K562 (cell line): Measurements from ENCODE around the gene YPEL3. TPM values are rescaled to one million over a fixed set of nuclear protein-coding genes. Genes with fewer than 3 reads are reported as not detected.

Experiments used
- BHLHE40 ChIP-seq: IDR thresholded peaks from 2 replicates; pipeline ENCODE4 v1.6.1; 2011; ENCODE audit warnings: low read length, improper control_type of control experiment
- SETDB1 ChIP-seq: IDR thresholded peaks from one replicate; pipeline ENCODE4 v1.6.1; 2012; ENCODE audit warnings: low read length, control low read depth, inconsistent platforms
- polyA plus RNA-seq, 8 experiments: library from polyadenylated mRNA; depleted of rRNA in 4 of 8; stranded (reverse) in 5 of 8; unstranded in 3 of 8; fragments of >200 nt; fragmentation: Nextera tagmentation in 2 of 8; fragmentation: Illumina TruSeq in 1 of 8; extraction: Ambion mirVana in 2 of 8; extraction: Trizol in 1 of 8; gene quantifications; 2 replicates each; pipeline versions ENCODE4 v1.2.1 to v1.2.3, GENCODE V29; 2011 to 2014; ENCODE audit warnings: inconsistent platforms in 1 of 8, missing spikeins in 1 of 8
- total RNA-seq, 7 experiments: library from RNA; depleted of rRNA in 6 of 7; stranded (reverse); fragments of >200 nt in 6 of 7; fragmentation: Illumina TruSeq in 2 of 7; extraction: Trizol in 2 of 7; gene quantifications; 2 replicates each; pipeline versions ENCODE4 v1.2.1 to v1.2.3, GENCODE V29; 2011 to 2021; ENCODE audit warnings: low replicate concordance in 1 of 7
- TF ChIP-seq, protein P1 (sequence below), 3 experiments: fragments of 200-800 bp in 1 of 3; sonication (Bioruptor generic) in 1 of 3; sonication (generic) in 1 of 3; formaldehyde crosslinking in 1 of 3; IDR thresholded peaks; 2 replicates each; pipeline versions ENCODE4 v1.6.1 to v1.8.0; 2016 to 2022; ENCODE audit warnings: mild to moderate bottlenecking in 2 of 3, missing compliant biosample characterization in 2 of 3, missing genetic modification characterization in 2 of 3, missing genetic modification reagents in 1 of 3
- TF ChIP-seq, protein P2 (sequence below): fragments of 250-450 bp; sonication (Bioruptor Pico); IDR thresholded peaks from 2 replicates; pipeline ENCODE4 v1.4.0; 2020; ENCODE audit warnings: mild to moderate bottlenecking, moderate library complexity, borderline replicate concordance

Gene YPEL3
- total and polyA plus RNA-seq, 9 of the 15 experiments (the other 6 are each of a cell fraction or from before 2014, with no cell fraction given), result 0.41 to 15.0 (median 2.9) TPM

DNA sequence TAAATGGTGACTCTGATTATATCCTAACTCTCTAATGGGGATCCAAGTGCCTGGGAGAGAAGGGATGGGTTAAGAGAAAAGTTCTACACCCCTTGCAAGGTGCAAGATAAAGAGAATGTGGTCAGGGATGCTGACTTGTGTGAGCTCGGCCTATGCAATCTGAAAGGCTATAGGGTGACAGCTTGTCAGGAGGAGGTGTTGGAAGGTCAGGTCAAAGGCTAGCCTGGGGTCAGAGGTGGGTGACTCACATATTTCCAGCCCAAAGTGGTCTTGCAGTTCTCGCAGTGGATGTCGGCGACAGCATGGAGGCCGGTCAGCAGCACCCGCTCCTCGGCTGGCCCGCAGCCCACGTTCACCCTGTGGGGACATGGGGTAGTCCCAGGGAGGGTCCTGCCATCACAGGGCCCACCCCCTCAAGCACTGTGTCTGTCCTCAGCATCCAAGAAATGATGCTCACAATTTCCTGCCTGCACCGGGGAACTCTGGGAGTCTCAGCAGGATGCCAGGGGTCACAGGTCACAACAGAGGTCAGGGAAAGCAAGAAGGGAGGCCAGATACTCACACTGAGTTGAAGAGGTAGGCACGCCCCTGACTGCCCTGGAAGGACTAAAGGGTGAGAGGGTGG, 1.4 kb downstream of the YPEL3 start (continued):
- TF ChIP-seq SETDB1, result no peak
- TF ChIP-seq, protein P1, sequence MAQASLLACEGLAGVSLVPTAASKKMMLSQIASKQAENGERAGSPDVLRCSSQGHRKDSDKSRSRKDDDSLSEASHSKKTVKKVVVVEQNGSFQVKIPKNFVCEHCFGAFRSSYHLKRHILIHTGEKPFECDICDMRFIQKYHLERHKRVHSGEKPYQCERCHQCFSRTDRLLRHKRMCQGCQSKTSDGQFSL (CRISPR knock-in tag; IDR thresholded peaks at IDR 0.05), result no peak
- TF ChIP-seq, protein P1 (tag; IDR thresholded peaks at IDR 0.05), result no peak
- TF ChIP-seq, protein P2, sequence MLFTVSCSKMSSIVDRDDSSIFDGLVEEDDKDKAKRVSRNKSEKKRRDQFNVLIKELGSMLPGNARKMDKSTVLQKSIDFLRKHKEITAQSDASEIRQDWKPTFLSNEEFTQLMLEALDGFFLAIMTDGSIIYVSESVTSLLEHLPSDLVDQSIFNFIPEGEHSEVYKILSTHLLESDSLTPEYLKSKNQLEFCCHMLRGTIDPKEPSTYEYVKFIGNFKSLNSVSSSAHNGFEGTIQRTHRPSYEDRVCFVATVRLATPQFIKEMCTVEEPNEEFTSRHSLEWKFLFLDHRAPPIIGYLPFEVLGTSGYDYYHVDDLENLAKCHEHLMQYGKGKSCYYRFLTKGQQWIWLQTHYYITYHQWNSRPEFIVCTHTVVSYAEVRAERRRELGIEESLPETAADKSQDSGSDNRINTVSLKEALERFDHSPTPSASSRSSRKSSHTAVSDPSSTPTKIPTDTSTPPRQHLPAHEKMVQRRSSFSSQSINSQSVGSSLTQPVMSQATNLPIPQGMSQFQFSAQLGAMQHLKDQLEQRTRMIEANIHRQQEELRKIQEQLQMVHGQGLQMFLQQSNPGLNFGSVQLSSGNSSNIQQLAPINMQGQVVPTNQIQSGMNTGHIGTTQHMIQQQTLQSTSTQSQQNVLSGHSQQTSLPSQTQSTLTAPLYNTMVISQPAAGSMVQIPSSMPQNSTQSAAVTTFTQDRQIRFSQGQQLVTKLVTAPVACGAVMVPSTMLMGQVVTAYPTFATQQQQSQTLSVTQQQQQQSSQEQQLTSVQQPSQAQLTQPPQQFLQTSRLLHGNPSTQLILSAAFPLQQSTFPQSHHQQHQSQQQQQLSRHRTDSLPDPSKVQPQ (CRISPR knock-in tag), result no peak
- TF ChIP-seq BHLHE40, result no peak
